ENCODE data around the gene CCR2. TPM values are rescaled to one million over a fixed set of nuclear protein-coding genes. Genes with fewer than 3 reads are reported as not detected.

The CCR2 gene
- total RNA-seq, 2 experiments from 2014 or later = not detected

DNA sequence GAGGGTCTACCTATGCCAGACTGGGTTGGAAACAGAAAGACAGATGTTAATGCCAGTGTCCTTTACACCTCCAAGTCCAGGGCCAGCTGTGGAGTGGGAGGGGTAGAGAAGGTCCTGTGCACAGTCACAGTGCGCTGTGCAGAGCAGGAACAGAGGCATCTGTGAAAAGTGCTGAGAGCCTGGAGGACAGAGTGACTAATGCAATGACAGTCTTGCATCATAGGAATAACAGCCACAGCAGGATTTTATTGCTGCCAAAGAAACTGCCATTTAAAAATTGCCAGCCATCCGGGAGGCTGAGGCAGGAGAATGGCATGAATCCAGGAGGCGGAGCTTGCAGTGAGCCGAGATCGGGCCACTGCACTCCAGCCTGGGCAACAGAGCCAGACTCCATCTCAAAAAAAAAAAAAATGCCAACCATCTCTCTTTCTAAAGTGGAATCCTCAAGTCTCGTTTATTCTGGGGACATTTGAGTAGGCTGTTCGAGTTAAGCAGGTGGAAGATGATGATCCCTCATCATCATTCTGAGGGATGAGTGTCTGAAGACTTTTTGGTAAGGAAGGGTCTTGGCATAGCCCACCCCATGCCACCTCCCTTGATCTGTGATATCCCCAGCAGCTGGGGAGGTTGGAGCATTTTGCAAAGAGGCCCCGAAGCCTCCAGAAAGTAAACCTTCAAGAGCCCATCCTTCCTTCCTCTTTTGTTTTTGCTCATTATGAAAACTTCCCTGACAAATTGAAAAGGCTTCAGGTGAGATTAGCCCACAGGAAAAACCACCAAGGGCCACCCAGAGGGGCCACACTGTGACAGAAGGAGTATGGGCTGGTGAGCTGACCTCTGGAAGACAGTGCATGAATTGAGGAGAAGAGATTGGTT, 7.7 kb downstream of the CCR2 start:
- no peak for DNase-seq (ENCODE audit: low spot score)
- TF ChIP-seq EZH2phosphoT487 (IDR thresholded peaks at IDR 0.05; ENCODE audit: borderline replicate concordance, low read depth, low read length) = no peak
- TF ChIP-seq, protein P1, sequence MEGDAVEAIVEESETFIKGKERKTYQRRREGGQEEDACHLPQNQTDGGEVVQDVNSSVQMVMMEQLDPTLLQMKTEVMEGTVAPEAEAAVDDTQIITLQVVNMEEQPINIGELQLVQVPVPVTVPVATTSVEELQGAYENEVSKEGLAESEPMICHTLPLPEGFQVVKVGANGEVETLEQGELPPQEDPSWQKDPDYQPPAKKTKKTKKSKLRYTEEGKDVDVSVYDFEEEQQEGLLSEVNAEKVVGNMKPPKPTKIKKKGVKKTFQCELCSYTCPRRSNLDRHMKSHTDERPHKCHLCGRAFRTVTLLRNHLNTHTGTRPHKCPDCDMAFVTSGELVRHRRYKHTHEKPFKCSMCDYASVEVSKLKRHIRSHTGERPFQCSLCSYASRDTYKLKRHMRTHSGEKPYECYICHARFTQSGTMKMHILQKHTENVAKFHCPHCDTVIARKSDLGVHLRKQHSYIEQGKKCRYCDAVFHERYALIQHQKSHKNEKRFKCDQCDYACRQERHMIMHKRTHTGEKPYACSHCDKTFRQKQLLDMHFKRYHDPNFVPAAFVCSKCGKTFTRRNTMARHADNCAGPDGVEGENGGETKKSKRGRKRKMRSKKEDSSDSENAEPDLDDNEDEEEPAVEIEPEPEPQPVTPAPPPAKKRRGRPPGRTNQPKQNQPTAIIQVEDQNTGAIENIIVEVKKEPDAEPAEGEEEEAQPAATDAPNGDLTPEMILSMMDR (conservative IDR thresholded peaks at IDR 0.05; ENCODE audit: low read length) = no peak
- no peaks in the 10 kb centered on the region for H3K9me2 ChIP-seq (ENCODE audit: insufficient read depth, low read length)
- no peaks in the 10 kb centered on the region for H3K4me1 ChIP-seq (ENCODE audit: insufficient read depth, low read length, poor library complexity, severe bottlenecking)
- ChIA-PET CTCF (ENCODE audit: unreplicated experiment) (no interaction called here), POLR2A (no interaction called here)
- H3K4me3 ChIP-seq (ENCODE audit: low read depth, low read length, poor library complexity, severe bottlenecking) = no peak overlapping the region
- no peaks in the 10 kb centered on the region for H3K9me3 ChIP-seq (ENCODE audit: low read length)
- intact Hi-C loops (cut with micrococcal nuclease; ENCODE audit: unreplicated experiment) = no loop called here
- H2AFZ ChIP-seq (ENCODE audit: low read length) = no peak overlapping the region
- H3K36me3 ChIP-seq (ENCODE audit: insufficient read depth, low read length) = no peaks in the 10 kb centered on the region
- H3K4me2 ChIP-seq (ENCODE audit: low read length) = no peak overlapping the region
- no peaks in the 10 kb centered on the region for H4K20me1 ChIP-seq (ENCODE audit: insufficient read depth, low read length)
- H3K27ac ChIP-seq (ENCODE audit: low read depth, low read length, poor library complexity, severe bottlenecking) = no peak overlapping the region
- H3K79me2 ChIP-seq (ENCODE audit: insufficient read depth, low read depth, low read length) = no peaks in the 10 kb centered on the region
- no TSS peak for BruUV-seq (replicated peaks)

DNA sequence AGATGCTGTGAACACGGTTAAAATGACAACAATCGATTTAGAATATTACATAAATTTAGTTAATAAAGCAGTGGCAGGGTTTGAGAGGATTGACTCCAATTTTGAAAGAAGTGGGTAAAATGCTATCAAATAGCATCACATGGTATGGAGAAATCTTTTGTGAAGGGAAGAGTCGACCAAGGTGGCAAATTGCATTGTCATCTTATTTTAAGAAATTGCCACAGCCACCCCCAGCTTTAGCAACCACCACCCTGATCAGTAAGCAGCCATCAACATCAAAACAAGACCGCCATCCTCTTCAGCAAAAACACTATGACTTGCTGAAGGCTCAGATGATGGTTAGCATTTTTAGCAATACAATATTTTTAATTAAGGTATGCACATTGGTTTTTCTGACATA, 11.1 kb downstream of the CCR2 start:
- H3K4me1 ChIP-seq (ENCODE audit: insufficient read depth, low read length, poor library complexity, severe bottlenecking) = no peaks in the 10 kb centered on the region
- DNase-seq (ENCODE audit: low spot score) = no peak
- H2AFZ ChIP-seq (ENCODE audit: low read length) = no peak overlapping the region
- BruUV-seq (replicated peaks) = no TSS peak
- intact Hi-C loops (cut with micrococcal nuclease; ENCODE audit: unreplicated experiment) = no loop called here
- H3K9me2 ChIP-seq (ENCODE audit: insufficient read depth, low read length) = no peaks in the 10 kb centered on the region
- TF ChIP-seq, protein P1 (conservative IDR thresholded peaks at IDR 0.05; ENCODE audit: low read length) = no peak
- TF ChIP-seq EZH2phosphoT487 (IDR thresholded peaks at IDR 0.05; ENCODE audit: borderline replicate concordance, low read depth, low read length) = no peak
- ChIA-PET CTCF (ENCODE audit: unreplicated experiment) (no interaction called here), POLR2A (no interaction called here)
- H3K4me2 ChIP-seq (ENCODE audit: low read length) = no peak overlapping the region
- no peaks in the 10 kb centered on the region for H3K36me3 ChIP-seq (ENCODE audit: insufficient read depth, low read length)
- H3K4me3 ChIP-seq (ENCODE audit: low read depth, low read length, poor library complexity, severe bottlenecking) = no peak overlapping the region
- H3K79me2 ChIP-seq (ENCODE audit: insufficient read depth, low read depth, low read length) = no peaks in the 10 kb centered on the region
- no peak overlapping the region for H3K27ac ChIP-seq (ENCODE audit: low read depth, low read length, poor library complexity, severe bottlenecking)
- no peaks in the 10 kb centered on the region for H3K9me3 ChIP-seq (ENCODE audit: low read length)
- H4K20me1 ChIP-seq (ENCODE audit: insufficient read depth, low read length) = no peaks in the 10 kb centered on the region
